ENCODE measurements around the gene ZNF32. TPM values are rescaled to one million over a fixed set of nuclear protein-coding genes. Genes with fewer than 3 reads are reported as not detected.

ZNF32 gene
- total and polyA plus RNA-seq, 2 of the 8 experiments (the other 6 are each of a cell fraction or from before 2014, with no cell fraction given) = 17.2 to 22.5 TPM

DNA sequence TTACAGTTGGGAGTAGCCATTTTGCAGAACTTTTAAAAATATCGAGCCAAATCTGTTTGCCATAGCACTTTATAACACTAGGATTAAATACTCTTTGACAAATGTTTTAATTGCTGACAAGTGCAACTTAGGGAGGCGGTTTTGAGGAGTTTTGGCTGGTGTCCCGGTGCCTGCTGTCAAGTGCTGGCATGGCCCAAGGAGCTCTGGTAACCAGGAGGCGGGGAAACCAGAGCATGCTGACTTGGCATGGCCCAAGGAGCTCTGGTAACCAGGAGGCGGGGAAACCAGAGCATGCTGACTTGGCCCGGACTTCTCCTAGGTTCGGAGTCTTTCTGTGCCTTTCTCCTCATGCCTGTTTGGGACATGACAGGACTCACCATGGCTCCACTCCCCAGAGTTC lies 30.8 kb upstream of the ZNF32 start (continued):
- TF ChIP-seq RAD21 (IDR thresholded peaks at IDR 0.05 in 1 of 2, conservative IDR thresholded peaks at IDR 0.05 in 1 of 2; ENCODE audit: low read depth in 2 of 2, low read length in 2 of 2) = no peak
